Measurements from ENCODE around the gene IER5L.

The IER5L gene

DNA sequence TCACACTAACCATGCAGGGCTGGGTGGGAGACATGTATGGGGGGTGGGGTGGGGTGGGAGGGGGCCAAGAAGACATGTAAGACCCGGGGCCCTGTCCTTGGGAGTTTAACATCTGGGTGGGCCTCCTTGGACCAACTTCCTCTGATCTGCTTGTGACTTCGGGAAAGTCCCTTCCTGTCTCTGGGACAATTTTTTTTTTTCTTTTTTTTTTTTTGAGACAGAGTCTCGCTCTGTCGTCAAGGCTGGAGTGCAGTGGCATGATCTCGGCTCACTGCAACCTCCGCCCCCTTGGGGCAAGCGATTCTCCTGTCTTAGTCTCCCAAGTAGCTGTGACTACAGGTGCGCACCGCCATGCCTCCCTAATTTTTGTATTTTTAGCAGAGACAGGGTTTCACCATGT is 23.8 kb upstream of the IER5L start:
- no peak overlapping the region for H3K27ac ChIP-seq (ENCODE audit: low read length)
- no peak for TF ChIP-seq EZH2 (optimal IDR thresholded peaks at IDR 0.05; ENCODE audit: low read depth, low read length)
- TF ChIP-seq, protein P1, sequence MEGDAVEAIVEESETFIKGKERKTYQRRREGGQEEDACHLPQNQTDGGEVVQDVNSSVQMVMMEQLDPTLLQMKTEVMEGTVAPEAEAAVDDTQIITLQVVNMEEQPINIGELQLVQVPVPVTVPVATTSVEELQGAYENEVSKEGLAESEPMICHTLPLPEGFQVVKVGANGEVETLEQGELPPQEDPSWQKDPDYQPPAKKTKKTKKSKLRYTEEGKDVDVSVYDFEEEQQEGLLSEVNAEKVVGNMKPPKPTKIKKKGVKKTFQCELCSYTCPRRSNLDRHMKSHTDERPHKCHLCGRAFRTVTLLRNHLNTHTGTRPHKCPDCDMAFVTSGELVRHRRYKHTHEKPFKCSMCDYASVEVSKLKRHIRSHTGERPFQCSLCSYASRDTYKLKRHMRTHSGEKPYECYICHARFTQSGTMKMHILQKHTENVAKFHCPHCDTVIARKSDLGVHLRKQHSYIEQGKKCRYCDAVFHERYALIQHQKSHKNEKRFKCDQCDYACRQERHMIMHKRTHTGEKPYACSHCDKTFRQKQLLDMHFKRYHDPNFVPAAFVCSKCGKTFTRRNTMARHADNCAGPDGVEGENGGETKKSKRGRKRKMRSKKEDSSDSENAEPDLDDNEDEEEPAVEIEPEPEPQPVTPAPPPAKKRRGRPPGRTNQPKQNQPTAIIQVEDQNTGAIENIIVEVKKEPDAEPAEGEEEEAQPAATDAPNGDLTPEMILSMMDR (IDR thresholded peaks at IDR 0.05; ENCODE audit: low read length) = no peak
- TF ChIP-seq EZH2phosphoT487 (IDR thresholded peaks at IDR 0.05; ENCODE audit: low read length) = no peak

DNA sequence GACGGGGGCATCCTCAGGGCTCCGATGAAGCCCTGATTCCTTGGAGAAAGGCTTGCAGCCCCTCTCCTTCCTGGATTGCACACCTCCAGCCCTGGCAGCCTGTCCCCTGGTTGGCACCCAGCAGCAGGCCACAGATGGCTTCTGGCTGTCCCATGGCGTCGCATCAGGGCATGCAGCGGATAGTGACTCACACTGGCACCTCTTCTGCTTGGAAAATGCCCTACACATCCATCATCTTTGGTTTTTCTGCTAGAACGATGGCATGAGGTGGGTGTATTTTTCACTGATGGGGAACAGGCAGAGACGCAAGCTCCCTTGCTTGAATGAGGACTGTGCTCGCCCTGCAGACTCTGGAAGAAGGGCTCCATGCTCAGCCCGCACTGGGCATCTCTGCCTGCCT is 23.2 kb upstream of the IER5L start:
- Histone ChIP-seq H3K27me3 (replicated peaks; ENCODE audit: insufficient read depth, low read length) (no peaks in the 10 kb centered on the region), H3K79me2 (ENCODE audit: low read length) (no peaks in the 10 kb centered on the region), H3K9ac (ENCODE audit: low read length) (no peak overlapping the region), H3K4me1 (ENCODE audit: low read length) (peaks cover 5% of the 10 kb centered on the region; the same call in 1 of the 2 replicates), H3K36me3 (replicated peaks; ENCODE audit: insufficient read depth, low read length) (no peaks in the 10 kb centered on the region), H4K20me1 (ENCODE audit: insufficient read depth, low read length) (no peaks in the 10 kb centered on the region), H2AFZ (ENCODE audit: low read length) (no peak overlapping the region), H3K9me3 (replicated peaks; ENCODE audit: insufficient read depth, low read length) (no peaks in the 10 kb centered on the region), H3K9me2 (replicated peaks; ENCODE audit: insufficient read depth, low read length) (no peaks in the 10 kb centered on the region), H3K27ac (ENCODE audit: low read length) (no peak overlapping the region), H3K4me2 (ENCODE audit: low read depth, low read length) (no peak overlapping the region), H3F3A (ENCODE audit: insufficient read depth, low read length) (no peaks in the 10 kb centered on the region), H3K4me3 (ENCODE audit: low read length) (no peak overlapping the region)
- no peak for DNase-seq
- no peak for TF ChIP-seq EZH2 (optimal IDR thresholded peaks at IDR 0.05; ENCODE audit: low read depth, low read length)
- no peak for TF ChIP-seq EZH2phosphoT487 (IDR thresholded peaks at IDR 0.05; ENCODE audit: low read length)
- TF ChIP-seq, protein P1 (IDR thresholded peaks at IDR 0.05; ENCODE audit: low read length) = no peak

More for the DNA sequence above, 23.8 kb upstream of the IER5L start:
- Histone ChIP-seq H3K79me2 (ENCODE audit: low read length) (no peaks in the 10 kb centered on the region), H3K27me3 (replicated peaks; ENCODE audit: insufficient read depth, low read length) (no peaks in the 10 kb centered on the region), H3K36me3 (replicated peaks; ENCODE audit: insufficient read depth, low read length) (no peaks in the 10 kb centered on the region), H3K9me2 (replicated peaks; ENCODE audit: insufficient read depth, low read length) (no peaks in the 10 kb centered on the region), H4K20me1 (ENCODE audit: insufficient read depth, low read length) (no peaks in the 10 kb centered on the region), H3K4me3 (ENCODE audit: low read length) (no peak overlapping the region), H3F3A (ENCODE audit: insufficient read depth, low read length) (peaks cover 2% of the 10 kb centered on the region; the same call in 1 of the 2 replicates), H3K4me2 (ENCODE audit: low read depth, low read length) (no peak overlapping the region), H3K9me3 (replicated peaks; ENCODE audit: insufficient read depth, low read length) (no peaks in the 10 kb centered on the region), H3K9ac (ENCODE audit: low read length) (no peak overlapping the region), H2AFZ (ENCODE audit: low read length) (no peak overlapping the region), H3K4me1 (ENCODE audit: low read length) (peaks cover 5% of the 10 kb centered on the region; the same call in 1 of the 2 replicates)
- DNase-seq = no peak

DNA sequence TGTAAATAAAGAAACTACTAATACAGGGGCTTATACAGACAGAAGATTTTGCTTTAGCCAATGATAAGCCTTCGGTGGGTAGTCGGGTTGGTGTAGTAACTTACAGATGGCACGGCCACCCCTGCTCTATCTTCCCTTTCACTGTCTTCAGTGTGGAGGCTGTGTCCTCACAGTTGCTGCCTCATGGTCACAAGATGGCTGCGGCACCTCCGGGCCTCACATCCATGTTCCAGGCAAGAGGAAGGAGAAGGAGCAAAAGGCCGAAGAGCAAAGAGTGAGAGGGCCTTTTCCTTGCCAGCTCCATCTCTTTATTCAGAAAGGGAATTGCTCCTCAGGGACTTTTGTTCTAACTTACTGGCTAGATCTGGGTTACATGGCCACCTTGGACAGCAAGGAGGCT is 22.2 kb upstream of the IER5L start:
- H3K4me2 ChIP-seq (ENCODE audit: low read depth, low read length) = no peak overlapping the region
- H3K27ac ChIP-seq (ENCODE audit: low read length) = no peak overlapping the region
- H2AFZ ChIP-seq (ENCODE audit: low read length) = no peak overlapping the region
- H3K27me3 ChIP-seq (replicated peaks; ENCODE audit: insufficient read depth, low read length) = no peaks in the 10 kb centered on the region
- no peaks in the 10 kb centered on the region for H3K9me2 ChIP-seq (replicated peaks; ENCODE audit: insufficient read depth, low read length)
- DNase-seq = no peak
- H3K36me3 ChIP-seq (replicated peaks; ENCODE audit: insufficient read depth, low read length) = no peaks in the 10 kb centered on the region
- H4K20me1 ChIP-seq (ENCODE audit: insufficient read depth, low read length) = no peaks in the 10 kb centered on the region
- H3K4me1 ChIP-seq (ENCODE audit: low read length) = peaks cover 5% of the 10 kb centered on the region; the same call in 1 of the 2 replicates
- no peaks in the 10 kb centered on the region for H3K79me2 ChIP-seq (ENCODE audit: low read length)
- no peaks in the 10 kb centered on the region for H3F3A ChIP-seq (ENCODE audit: insufficient read depth, low read length)
- no peak overlapping the region for H3K9ac ChIP-seq (ENCODE audit: low read length)
- TF ChIP-seq, protein P1 (IDR thresholded peaks at IDR 0.05; ENCODE audit: low read length) = no peak
- no peak for TF ChIP-seq EZH2phosphoT487 (IDR thresholded peaks at IDR 0.05; ENCODE audit: low read length)
- TF ChIP-seq EZH2 (optimal IDR thresholded peaks at IDR 0.05; ENCODE audit: low read depth, low read length) = no peak
- H3K4me3 ChIP-seq (ENCODE audit: low read length) = no peak overlapping the region
- no peaks in the 10 kb centered on the region for H3K9me3 ChIP-seq (replicated peaks; ENCODE audit: insufficient read depth, low read length)

All from MM.1S (cell line).